Skeletal muscle tissue (tissue), 4 donors: ENCODE data around the gene TRIM74. TPM values are rescaled to one million over a fixed set of nuclear protein-coding genes. Genes with fewer than 3 reads are reported as not detected.
"Not testable (repeated sequence)": the region's sequence is repeated elsewhere in the genome, so short reads cannot be mapped to it uniquely, and the experiment has no call there.

Experiments used
- H3K27ac ChIP-seq: one replicate; pipeline ENCODE4 v1.7.0; 2013; ENCODE audit warnings: mild to moderate bottlenecking, low read depth, low read length, inconsistent platforms
- H3K27me3 ChIP-seq, 3 donors: one replicate each; pipeline ENCODE4 v1.7.0; 2013; ENCODE audit warnings: low read length in 3 of 3; ENCODE audit not compliant: control insufficient read depth in 3 of 3, insufficient read depth in 3 of 3
- H3K36me3 ChIP-seq, 3 donors: one replicate each; pipeline ENCODE4 v1.7.0; 2013; ENCODE audit warnings: low read length in 3 of 3; ENCODE audit not compliant: control insufficient read depth in 3 of 3, insufficient read depth in 3 of 3
- H3K4me1 ChIP-seq, 3 donors: one replicate each; pipeline ENCODE4 v1.7.0; 2013; ENCODE audit warnings: low read length in 3 of 3, mild to moderate bottlenecking in 3 of 3; ENCODE audit not compliant: control insufficient read depth in 3 of 3, insufficient read depth in 3 of 3
- H3K4me3 ChIP-seq, 3 donors: one replicate each; pipeline ENCODE4 v1.7.0; 2013; ENCODE audit warnings: low read length in 3 of 3
- H3K9ac ChIP-seq, 3 donors: one replicate each; pipeline ENCODE4 v1.7.0; 2013; ENCODE audit warnings: low read length in 3 of 3, mild to moderate bottlenecking in 3 of 3, moderate library complexity in 2 of 3, low read depth in 1 of 3
- H3K9me3 ChIP-seq, 3 donors: one replicate each; pipeline ENCODE4 v1.7.0; 2013; ENCODE audit warnings: low read length in 3 of 3; ENCODE audit not compliant: control insufficient read depth in 3 of 3
- total RNA-seq: library from RNA; depleted of rRNA; stranded (reverse); fragments of >200 nt; gene quantifications from one replicate; pipeline ENCODE4 v1.2.3, GENCODE V29; 2014
- donor health status: Osteomylitis.

Gene TRIM74
- total RNA-seq, 1 donor from 2014 or later = not detected

DNA sequence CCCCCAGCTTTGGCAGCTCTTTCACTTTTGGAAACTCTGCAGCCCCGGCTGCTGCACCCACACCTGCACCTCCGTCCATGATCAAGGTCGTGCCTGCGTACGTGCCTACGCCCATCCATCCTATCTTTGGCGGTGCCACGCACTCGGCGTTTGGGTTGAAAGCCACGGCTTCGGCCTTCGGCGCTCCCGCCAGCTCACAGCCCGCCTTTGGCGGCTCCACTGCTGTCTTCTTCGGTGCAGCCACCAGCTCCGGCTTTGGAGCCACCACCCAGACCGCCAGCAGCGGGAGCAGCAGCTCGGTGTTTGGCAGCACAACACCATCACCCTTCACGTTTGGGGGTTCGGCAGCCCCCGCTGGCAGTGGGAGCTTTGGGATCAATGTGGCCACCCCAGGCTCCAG, 26.3 kb downstream of the TRIM74 start:
- not testable (repeated sequence) for H3K4me1 ChIP-seq, H3K4me3 ChIP-seq, H3K9ac ChIP-seq, H3K9me3 ChIP-seq, H3K27ac ChIP-seq, H3K27me3 ChIP-seq
- peaks cover 4 to 16% (median 11%) of the 10 kb centered on the region in 3 donors for H3K36me3 ChIP-seq

GRCh38 chr7:72942022-72942705, 27.1 kb downstream of the TRIM74 start:
- not testable (repeated sequence) for H3K27me3 ChIP-seq, H3K4me3 ChIP-seq, H3K9ac ChIP-seq, H3K4me1 ChIP-seq, H3K27ac ChIP-seq, H3K9me3 ChIP-seq
- peaks cover 4 to 16% (median 11%) of the 10 kb centered on the region in 3 donors for H3K36me3 ChIP-seq

- peaks cover 30 to 44% (median 36%) of the 10 kb centered on the region in 3 donors for H3K36me3 ChIP-seq
- H3K9ac ChIP-seq, H3K9me3 ChIP-seq: not testable (repeated sequence)
Measured at GRCh38 chr7:72928216-72928615, 41.0 kb downstream of the TRIM74 start.

GRCh38 chr7:72927791-72928190, 41.5 kb downstream of the TRIM74 start:
- H3K4me3 ChIP-seq, H3K9me3 ChIP-seq, H3K9ac ChIP-seq, H3K27me3 ChIP-seq, H3K27ac ChIP-seq: not testable (repeated sequence)
- peaks cover 30 to 44% (median 36%) of the 10 kb centered on the region in 3 donors for H3K36me3 ChIP-seq
- peaks cover 10 to 17% (median 10%) of the 10 kb centered on the region in 3 donors for H3K4me1 ChIP-seq

More at GRCh38 chr7:72928216-72928615, 41.0 kb downstream of the TRIM74 start:
- H3K27me3 ChIP-seq, H3K4me3 ChIP-seq, H3K27ac ChIP-seq: not testable (repeated sequence)
- H3K4me1 ChIP-seq = peaks cover 10 to 17% (median 10%) of the 10 kb centered on the region in 3 donors

GRCh38 chr7:72925546-72926120, 43.6 kb downstream of the TRIM74 start:
- Histone ChIP-seq H3K4me1 (peaks cover 10 to 17% (median 10%) of the 10 kb centered on the region in 3 donors), H3K4me3 (peak overlapping the region; percentile 82 to 98 (median 91)), H3K36me3 (peaks cover 25 to 38% (median 31%) of the 10 kb centered on the region in 3 donors), H3K9ac (peak overlapping the region; percentile 89 to 99 (median 96)), H3K27me3 (no peaks in the 10 kb centered on the region), H3K9me3 (no peaks in the 10 kb centered on the region), H3K27ac (peak overlapping the region; percentile 94)

DNA sequence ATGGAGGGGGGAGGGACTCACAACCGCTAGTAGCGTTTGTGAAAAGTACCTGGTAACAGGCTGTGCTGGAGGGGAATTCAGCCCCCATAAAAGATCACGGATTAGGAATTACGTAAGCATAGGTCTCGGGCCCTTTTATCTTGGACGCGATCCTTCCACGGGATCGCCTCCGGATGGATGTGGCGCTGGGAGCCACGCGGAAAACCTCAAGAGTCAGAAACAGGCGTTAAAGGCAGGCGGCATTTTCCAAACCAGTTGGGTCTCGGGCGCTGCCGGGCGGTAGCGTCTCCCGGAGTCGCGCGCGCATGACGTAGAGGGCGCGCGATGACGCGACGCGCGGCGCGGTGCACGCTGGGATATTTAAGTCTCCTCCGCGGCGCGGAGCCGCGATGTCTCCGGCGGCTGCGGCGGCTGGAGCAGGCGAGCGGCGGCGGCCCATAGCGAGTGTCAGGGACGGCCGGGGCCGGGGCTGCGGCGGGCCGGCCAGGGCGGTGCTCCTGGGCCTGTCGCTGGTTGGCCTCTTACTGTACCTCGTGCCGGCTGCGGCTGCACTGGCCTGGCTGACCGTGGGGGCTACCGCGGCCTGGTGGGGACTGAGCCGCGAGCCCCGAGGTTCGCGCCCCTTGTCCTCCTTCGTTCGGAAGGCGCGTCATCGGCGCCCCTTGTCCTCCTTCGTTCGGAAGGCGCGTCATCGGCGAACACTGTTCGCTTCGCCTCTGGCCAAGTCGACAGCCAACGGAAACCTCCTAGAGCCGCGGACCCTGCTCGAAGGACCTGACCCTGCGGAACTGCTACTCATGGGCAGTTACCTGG, 44.3 kb downstream of the TRIM74 start, which contains the start of gene POM121:
Gene POM121 (plus strand): TSS at position 363 of the 813 bp plus-strand sequence. CDS start 27 bp downstream, at position 390.
- no peaks in the 10 kb centered on the region for H3K27me3 ChIP-seq
- peak within 1 kb of the TSS; percentile 96 to 99 (median 97) for H3K9ac ChIP-seq
- H3K4me3 ChIP-seq = peak within 1 kb of the TSS; percentile 91 to 99 (median 98)
- peaks cover 18 to 32% (median 25%) of the 10 kb centered on the region in 3 donors for H3K36me3 ChIP-seq
- H3K4me1 ChIP-seq = peaks cover 10 to 17% (median 10%) of the 10 kb centered on the region in 3 donors
- no peaks in the 10 kb centered on the region for H3K9me3 ChIP-seq
- peak within 1 kb of the TSS; percentile 94 for H3K27ac ChIP-seq

GRCh38 chr7:72924386-72924732, 44.9 kb downstream of the TRIM74 start:
- Histone ChIP-seq H3K36me3 (peaks cover 14 to 30% (median 22%) of the 10 kb centered on the region in 3 donors), H3K9ac (peak overlapping the region; percentile 96 to 99 (median 97)), H3K4me1 (peaks cover 10 to 17% (median 10%) of the 10 kb centered on the region in 3 donors), H3K9me3 (no peaks in the 10 kb centered on the region), H3K27me3 (no peaks in the 10 kb centered on the region), H3K4me3 (peak overlapping the region; percentile 91 to 99 (median 98)), H3K27ac (peak overlapping the region; percentile 94)

GRCh38 chr7:72919256-72919775, 50.0 kb downstream of the TRIM74 start:
- H3K27me3 ChIP-seq = no peaks in the 10 kb centered on the region
- H3K27ac ChIP-seq = no peak overlapping the region

GRCh38 chr7:72914756-72915525, 54.3 kb downstream of the TRIM74 start:
- H3K27ac ChIP-seq, H3K4me3 ChIP-seq: not testable (repeated sequence)

More at GRCh38 chr7:72919256-72919775, 50.0 kb downstream of the TRIM74 start:
- no peak overlapping the region for H3K9ac ChIP-seq
- H3K36me3 ChIP-seq = peaks cover 0 to 4% (median 1%) of the 10 kb centered on the region in 3 donors
- H3K4me1 ChIP-seq = peaks cover 0 to 3% (median 2%) of the 10 kb centered on the region in 3 donors
- H3K4me3 ChIP-seq = no peak overlapping the region
- no peaks in the 10 kb centered on the region for H3K9me3 ChIP-seq

More at GRCh38 chr7:72914756-72915525, 54.3 kb downstream of the TRIM74 start:
- not testable (repeated sequence) for H3K9me3 ChIP-seq, H3K27me3 ChIP-seq, H3K4me1 ChIP-seq, H3K9ac ChIP-seq
- H3K36me3 ChIP-seq = peaks cover 4 to 16% (median 9%) of the 10 kb centered on the region in 3 donors
